Activated T-cell treated with anti-CD3 and anti-CD28 coated beads, Interleukin-2, amount 50 U/mL, for 4 hours (primary cell): ENCODE data around the gene LHFPL2. TPM values are rescaled to one million over a fixed set of nuclear protein-coding genes. Genes with fewer than 3 reads are reported as not detected.

Experiments
- ATAC-seq, 2 donors: fragments of 200-7000 bp; cut with Tn5 transposase; one replicate each; pipeline ENCODE4 v1.10.0; 2021
- DNase-seq: peaks from one replicate; pipeline ENCODE4 v3.0.0-alpha.2; 2020
- H3K27me3 Mint-ChIP-seq: one replicate; pipeline ENCODE4 v1.8.0; 2021; ENCODE audit warnings: low read depth, mixed read lengths
- H3K36me3 Mint-ChIP-seq: one replicate; pipeline ENCODE4 v1.8.0; 2022; ENCODE audit warnings: mixed read lengths; ENCODE audit not compliant: insufficient read depth
- H3K4me1 Mint-ChIP-seq: one replicate; pipeline ENCODE4 v1.8.0; 2021; ENCODE audit warnings: low read depth, mixed read lengths
- H3K4me3 Mint-ChIP-seq: one replicate; pipeline ENCODE4 v1.8.0; 2021; ENCODE audit warnings: mild to moderate bottlenecking, moderate library complexity, mixed read lengths
- H3K9me3 Mint-ChIP-seq: one replicate; pipeline ENCODE4 v1.8.0; 2021; ENCODE audit warnings: mixed read lengths
- total RNA-seq, 3 donors: library from RNA; stranded (reverse); gene quantifications; one replicate each; pipeline ENCODE4 v1.2.1, GENCODE V29; 2021

The LHFPL2 gene
- total RNA-seq, 3 donors from 2014 or later = 0.22 to 0.69 (median 0.23) TPM

DNA sequence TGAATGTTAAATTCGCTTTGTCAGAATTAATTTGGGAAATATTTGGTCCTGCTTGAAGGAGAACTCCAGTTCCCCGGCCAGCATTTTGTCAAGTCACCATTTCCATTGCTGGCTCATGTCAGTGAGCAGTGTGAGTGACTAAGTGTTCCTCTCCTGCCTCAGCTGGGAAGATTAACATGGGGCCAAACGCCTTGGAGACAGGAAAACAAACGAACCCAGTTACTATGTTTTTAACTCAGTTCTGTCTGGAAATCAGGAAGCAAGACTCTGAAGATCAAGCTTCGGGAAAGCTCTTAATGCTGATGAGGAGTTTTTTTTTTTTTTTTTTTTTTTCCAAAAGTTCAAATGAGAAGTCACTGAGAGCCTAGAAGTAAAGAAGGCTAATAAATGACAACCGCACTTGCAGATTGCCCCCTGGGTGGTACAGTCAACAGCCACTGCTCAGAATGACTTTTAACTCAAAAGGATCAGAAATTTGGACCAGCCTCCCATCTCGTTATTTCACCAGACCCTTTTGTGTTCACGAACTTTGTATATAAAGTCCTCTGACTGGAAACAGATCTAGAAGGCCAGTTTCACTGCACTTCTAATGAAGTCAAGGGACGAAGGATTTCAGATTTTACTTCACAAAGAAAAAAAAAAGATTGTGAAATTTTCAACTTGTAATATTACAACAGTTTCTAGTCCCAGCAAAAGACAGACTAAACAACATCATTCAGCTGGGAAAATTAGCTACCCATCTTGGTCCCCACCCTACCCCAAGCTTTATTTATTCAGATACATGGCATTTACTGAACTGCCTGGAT lies 121.3 kb downstream of the LHFPL2 start:
- Mint-ChIP-seq H3K4me1 (no peaks in the 10 kb centered on the region), H3K36me3 (no peaks in the 10 kb centered on the region)

DNA sequence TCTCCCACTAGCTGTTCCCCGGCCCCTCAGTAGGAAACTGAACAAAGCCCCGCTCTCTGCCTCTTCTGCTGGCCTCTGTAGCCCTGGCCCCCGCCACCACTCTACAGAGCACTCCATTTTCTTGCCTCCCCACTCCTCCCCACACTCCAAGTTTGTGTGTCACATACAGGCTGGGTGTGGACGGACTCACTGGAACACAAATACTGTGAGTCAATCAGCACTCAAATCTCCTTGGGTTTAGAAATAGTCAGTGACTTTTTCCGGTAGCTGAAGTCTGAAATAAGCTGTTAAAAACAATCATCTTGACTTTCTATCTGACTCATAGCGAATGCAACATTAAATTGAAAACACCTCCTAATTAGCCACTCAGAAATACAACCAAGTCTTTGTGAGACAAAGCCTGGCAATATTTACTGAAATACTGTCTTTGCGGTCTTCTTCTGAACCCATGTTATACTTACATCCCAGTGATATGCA lies 122.5 kb downstream of the LHFPL2 start:
- no peaks in the 10 kb centered on the region for H3K9me3 Mint-ChIP-seq
- H3K36me3 Mint-ChIP-seq = no peaks in the 10 kb centered on the region
- no peak overlapping the region for H3K4me3 Mint-ChIP-seq
- peaks cover 5% of the 10 kb centered on the region for H3K27me3 Mint-ChIP-seq
- ATAC-seq (no peak), DNase-seq (no peak)
- no peaks in the 10 kb centered on the region for H3K4me1 Mint-ChIP-seq

More for the DNA sequence above, 121.3 kb downstream of the LHFPL2 start:
- no peak for DNase-seq
- peaks cover 1% of the 10 kb centered on the region for H3K27me3 Mint-ChIP-seq
- no peaks in the 10 kb centered on the region for H3K9me3 Mint-ChIP-seq
- no peak overlapping the region for H3K4me3 Mint-ChIP-seq
- ATAC-seq = no peak

DNA sequence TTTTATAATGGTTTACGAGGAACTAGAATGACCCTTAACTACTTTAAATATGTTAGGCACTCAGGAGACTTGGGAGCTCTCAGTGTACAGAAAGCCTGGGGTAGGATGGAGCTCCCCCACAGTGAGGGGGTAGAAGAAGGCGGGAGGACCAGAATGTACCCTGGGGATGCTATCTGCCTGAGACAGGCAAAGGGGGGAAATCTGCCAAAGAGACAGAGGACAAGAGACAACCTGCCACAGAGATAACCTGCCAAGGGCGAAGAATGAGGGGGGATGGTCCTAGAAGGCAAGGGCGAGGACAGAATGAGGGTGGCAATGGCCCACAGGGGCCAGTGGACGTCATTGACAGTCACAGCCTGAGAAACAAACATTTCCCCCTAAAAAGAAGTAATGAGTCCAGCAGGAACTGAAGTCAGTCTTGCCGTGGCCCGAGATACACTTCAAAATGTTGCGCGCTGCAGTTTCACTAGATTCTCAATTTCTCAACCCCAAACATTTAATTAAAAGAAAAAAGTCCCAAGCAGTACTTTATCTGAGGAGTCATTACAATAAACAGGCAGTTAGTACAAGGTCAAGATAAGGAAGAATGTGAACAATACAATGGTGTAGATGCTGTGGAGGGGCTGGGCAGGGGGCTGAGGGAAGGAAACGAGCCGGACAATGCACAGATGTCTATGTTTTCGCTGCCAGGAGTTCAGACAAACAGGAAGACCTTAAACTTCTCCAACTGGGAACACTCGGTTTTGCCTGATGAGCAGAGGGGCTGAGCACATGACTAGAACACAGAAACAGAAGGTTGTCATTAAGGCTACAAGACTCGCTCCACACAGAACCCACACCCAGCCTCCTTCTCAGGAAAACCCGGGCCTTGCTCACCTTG lies 125.0 kb downstream of the LHFPL2 start:
- Mint-ChIP-seq H3K4me3 (no peak overlapping the region), H3K36me3 (no peaks in the 10 kb centered on the region), H3K4me1 (no peaks in the 10 kb centered on the region), H3K27me3 (peaks cover 10% of the 10 kb centered on the region), H3K9me3 (no peaks in the 10 kb centered on the region)
- DNase-seq (no peak), ATAC-seq (no peak)

DNA sequence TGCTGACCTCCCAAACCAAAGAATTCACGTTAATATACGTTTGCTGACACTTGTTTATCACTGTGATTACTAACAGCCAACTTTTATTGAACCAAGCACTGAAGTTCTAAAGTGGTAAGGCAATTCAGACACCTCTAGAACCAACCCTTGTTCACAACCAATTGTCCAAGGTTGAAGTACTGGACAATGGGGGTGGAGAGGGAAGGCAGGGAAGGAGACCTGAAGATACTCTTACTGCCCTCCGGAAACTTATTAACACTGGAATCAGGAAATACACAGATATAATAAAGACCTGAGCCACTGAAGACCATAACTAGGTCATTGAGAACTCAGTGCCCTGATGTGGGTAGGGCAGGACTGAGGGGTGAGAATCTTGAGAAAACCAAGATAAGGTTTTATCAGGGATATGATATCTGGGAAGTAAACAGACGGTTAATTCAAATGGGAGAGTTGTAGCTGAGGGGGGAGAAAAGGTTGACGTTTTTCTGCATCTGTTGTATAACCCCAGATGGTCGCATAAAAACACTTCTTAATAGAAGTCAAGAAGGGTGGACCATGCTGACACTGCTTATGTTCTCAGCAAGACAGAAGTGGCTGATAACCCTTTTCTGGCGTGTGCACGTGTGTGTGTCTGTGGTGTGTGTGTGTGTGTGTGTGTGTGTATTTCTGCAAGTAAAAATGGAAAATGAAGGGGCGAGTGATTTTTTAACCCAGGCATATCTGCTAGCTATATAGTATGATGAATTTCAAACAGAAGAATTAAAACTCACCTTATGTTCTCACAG lies 125.9 kb downstream of the LHFPL2 start:
- Mint-ChIP-seq H3K4me1 (no peaks in the 10 kb centered on the region), H3K36me3 (no peaks in the 10 kb centered on the region), H3K27me3 (peaks cover 10% of the 10 kb centered on the region), H3K9me3 (no peaks in the 10 kb centered on the region), H3K4me3 (no peak overlapping the region)
- no peak for DNase-seq
- ATAC-seq = no peak

DNA sequence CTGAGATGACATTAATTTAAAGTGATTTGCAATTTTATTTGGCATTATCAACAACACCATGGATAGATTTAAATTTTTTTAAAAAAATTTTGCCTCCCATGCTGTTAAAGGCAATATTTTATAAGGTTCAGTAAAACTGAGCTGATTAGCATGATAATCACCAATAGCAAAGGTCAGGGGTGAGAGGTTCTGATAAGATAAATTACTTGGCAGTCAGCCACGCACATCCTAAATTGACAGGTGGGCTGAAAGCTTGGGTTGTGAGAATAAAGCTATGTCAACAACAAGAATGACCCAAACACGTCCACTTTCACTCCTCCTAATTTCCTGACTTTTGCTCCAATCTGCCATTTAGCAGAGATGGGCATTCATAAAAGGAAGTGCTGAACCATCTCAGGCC lies 127.1 kb downstream of the LHFPL2 start:
- H3K27me3 Mint-ChIP-seq = peaks cover 18% of the 10 kb centered on the region
- no peak for ATAC-seq

DNA sequence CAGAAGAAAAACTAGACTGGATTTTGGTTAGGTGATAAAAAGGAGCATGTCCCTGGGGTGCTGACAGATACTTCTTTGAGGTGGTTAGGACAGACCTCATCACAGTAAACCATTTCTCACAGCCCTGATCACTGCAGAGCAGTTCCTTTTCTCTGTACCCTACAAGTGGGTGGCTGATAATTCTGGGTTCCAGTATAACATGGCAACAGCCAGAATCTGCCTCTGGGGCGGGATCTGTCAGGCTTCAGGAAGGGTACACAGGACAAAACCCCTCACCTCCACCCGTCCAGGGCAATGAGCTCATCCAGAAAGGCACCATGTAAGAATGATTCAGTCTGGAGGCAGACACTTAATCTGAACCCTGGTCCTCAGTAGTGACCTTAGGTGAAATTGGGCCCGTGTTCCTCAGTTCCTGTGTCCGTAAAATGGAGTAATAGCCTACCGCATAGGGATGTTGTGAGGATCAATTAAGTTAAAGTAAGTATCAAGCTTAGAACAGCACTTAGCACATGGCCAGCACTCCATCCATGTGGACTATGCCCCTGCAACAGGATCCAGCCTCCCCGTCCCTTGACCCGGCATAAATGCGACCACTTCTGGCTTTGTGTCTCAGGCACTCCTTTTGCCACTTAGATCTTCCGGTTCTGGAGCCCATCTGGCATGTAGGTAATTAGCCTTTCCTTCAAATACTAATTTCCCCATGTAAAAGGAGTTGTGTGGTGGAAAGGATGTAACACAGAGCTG lies 129.2 kb downstream of the LHFPL2 start:
- H3K27me3 Mint-ChIP-seq = peaks cover 33% of the 10 kb centered on the region
- H3K36me3 Mint-ChIP-seq = no peaks in the 10 kb centered on the region
- H3K4me3 Mint-ChIP-seq = no peak overlapping the region
- H3K9me3 Mint-ChIP-seq = no peaks in the 10 kb centered on the region
- H3K4me1 Mint-ChIP-seq = no peaks in the 10 kb centered on the region
- ATAC-seq = peak in 1 of 2 donors; percentile 14
- no peak for DNase-seq

More for the DNA sequence above, 127.1 kb downstream of the LHFPL2 start:
- Mint-ChIP-seq H3K9me3 (no peaks in the 10 kb centered on the region), H3K4me3 (no peak overlapping the region), H3K36me3 (no peaks in the 10 kb centered on the region), H3K4me1 (no peaks in the 10 kb centered on the region)
- no peak for DNase-seq

DNA sequence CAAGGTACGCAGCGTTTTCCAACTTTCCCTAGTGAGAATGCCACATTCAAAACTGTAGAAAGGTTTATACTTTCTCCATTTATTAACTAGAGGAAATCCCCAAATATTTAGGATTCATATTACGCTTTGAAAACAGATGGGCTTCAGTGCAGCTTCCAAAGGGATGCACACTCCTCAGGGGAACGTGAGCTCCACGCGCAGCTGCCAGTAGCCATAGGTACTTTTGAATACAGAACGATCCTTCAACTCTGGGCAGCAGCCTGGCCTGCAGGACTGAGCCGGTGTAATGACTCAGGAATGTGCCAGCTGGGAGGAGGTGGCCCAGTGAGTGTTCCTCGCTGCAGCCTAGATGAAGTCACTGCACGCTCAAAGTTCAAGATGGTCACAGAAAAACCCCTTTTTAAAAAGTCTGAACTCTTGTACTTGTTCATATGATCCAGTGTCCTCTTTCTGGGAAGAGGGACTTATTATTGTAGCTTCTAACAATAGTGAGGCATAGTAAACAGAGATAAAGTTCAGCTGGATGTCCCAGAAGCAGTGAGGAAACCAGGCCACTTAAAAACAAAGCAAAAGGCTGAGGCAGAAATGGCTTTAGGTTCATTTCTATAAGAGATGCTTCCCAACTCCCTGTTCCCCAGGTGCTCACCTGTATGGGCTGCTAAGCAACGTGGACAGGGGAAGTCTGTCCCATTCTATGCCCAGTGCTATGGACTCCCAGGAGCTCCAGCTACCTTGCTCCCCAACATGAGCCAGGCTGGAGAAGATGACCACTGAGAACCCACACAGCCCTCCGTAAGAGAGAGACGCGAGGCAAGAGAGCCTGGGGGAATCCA lies 130.0 kb downstream of the LHFPL2 start:
- Mint-ChIP-seq H3K4me1 (no peaks in the 10 kb centered on the region), H3K36me3 (no peaks in the 10 kb centered on the region), H3K27me3 (peaks cover 40% of the 10 kb centered on the region), H3K4me3 (no peak overlapping the region), H3K9me3 (no peaks in the 10 kb centered on the region)
- ATAC-seq (no peak), DNase-seq (no peak)

DNA sequence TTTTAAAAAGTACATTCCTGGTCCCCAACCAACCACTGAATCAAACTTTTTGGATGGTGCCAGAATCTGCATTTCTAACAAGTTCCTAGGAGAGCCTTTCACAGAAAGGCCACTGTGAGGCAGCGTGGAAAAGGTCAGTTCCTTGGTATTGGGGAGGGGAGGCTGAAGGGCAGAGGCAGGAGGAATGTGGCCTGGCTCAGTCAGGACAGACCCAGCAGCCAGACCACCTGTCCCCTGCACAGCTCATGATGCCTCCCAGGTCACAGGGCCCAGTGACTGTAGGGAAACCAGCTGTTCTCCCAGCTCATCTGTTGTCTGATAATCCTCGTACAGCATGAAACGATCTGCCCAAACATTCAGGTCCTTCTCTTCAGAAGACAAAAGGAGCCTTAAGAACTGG lies 132.9 kb downstream of the LHFPL2 start:
- no peaks in the 10 kb centered on the region for H3K36me3 Mint-ChIP-seq
- DNase-seq = no peak
- H3K4me1 Mint-ChIP-seq = no peaks in the 10 kb centered on the region
- H3K9me3 Mint-ChIP-seq = no peaks in the 10 kb centered on the region
- ATAC-seq = no peak
- no peak overlapping the region for H3K4me3 Mint-ChIP-seq
- peaks cover 44% of the 10 kb centered on the region for H3K27me3 Mint-ChIP-seq

DNA sequence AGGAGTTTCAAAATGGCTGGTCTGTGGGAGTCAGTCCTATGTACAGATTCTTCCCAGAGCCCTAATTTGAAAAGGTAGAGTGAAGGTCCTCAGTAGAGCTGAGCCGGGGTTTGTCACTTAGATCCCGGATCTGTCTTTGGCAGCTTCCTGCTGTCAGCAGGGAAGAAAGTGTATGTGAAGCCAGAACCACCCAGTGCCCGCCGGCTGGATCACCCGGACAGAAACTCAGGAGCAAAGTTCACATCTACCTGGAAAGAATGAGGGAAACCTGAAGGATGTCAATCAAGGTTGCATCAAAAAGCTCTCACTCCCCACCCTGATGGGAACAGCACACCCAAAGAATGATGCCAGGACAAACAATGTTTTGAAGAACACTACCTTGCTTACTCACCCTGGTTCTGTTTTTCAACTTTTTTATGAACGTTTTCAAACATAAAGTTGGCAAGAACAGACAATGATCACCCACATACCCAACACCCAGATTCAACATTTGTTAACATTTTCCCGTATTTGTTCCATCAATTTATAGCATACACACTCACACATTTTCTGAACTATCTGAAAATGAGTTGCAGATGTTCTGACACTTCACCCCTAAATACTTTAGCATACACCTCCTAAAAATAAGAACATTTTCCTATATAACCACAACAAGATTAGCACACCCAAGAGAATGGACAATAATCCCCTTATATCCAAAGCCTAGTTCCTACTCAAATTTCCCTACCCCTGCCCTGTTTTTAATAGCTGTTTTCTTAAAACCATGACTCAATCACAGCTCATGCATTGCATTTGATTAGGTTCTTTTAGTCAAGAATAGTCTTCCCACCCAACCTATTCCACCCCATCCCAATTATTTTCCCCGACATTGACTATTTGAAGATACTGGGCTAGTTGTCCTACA lies 133.9 kb downstream of the LHFPL2 start:
- DNase-seq (no peak), ATAC-seq (no peak)
- H3K4me1 Mint-ChIP-seq = peaks cover 5% of the 10 kb centered on the region
- H3K27me3 Mint-ChIP-seq = peaks cover 46% of the 10 kb centered on the region
- no peaks in the 10 kb centered on the region for H3K36me3 Mint-ChIP-seq
- no peak overlapping the region for H3K4me3 Mint-ChIP-seq
- H3K9me3 Mint-ChIP-seq = no peaks in the 10 kb centered on the region

DNA sequence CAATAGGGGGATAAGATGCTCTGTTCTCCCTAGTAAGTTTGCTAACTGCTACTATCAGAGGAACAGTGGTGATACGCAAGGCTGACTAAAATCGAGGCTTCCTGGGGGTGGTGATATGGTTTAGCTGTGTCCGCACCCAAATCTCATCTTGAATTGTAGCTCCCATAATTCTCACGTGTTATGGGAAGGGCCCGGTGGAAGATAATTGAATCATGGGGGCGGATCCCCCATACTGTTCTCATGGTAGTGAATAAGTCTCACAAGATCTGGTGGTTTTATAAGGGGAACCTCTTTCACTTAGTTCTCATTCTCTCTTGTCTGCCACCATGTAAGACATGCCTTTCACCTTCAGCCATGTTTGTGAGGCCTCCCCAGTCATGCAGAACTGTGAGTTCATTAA lies 135.1 kb downstream of the LHFPL2 start:
- Mint-ChIP-seq H3K9me3 (no peaks in the 10 kb centered on the region), H3K4me1 (peaks cover 14% of the 10 kb centered on the region), H3K4me3 (no peak overlapping the region), H3K27me3 (peaks cover 57% of the 10 kb centered on the region), H3K36me3 (no peaks in the 10 kb centered on the region)
- no peak for DNase-seq
- no peak for ATAC-seq

DNA sequence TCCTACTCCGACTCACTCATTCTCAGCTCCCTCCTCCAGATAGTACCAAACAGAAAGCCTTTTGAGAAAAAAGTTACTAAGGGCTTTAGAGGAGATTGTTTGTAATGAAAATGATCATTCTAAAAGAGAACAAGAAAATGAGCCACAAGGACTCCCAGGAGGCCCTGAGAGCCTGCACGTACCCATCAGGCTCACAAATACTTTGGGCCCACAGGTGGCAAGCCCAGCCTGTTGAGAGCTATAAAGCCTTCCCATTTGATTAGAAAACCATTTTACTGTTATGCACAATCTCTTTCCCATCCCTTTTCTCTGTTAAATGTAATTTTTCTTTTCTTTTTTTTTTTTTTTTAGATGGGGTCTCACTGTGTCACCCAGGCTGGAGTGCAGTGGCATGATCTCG lies 136.1 kb downstream of the LHFPL2 start:
- H3K9me3 Mint-ChIP-seq = no peaks in the 10 kb centered on the region
- ATAC-seq (no peak), DNase-seq (no peak)
- peaks cover 59% of the 10 kb centered on the region for H3K27me3 Mint-ChIP-seq
- H3K4me1 Mint-ChIP-seq = peaks cover 14% of the 10 kb centered on the region
- no peaks in the 10 kb centered on the region for H3K36me3 Mint-ChIP-seq
- H3K4me3 Mint-ChIP-seq = no peak overlapping the region

DNA sequence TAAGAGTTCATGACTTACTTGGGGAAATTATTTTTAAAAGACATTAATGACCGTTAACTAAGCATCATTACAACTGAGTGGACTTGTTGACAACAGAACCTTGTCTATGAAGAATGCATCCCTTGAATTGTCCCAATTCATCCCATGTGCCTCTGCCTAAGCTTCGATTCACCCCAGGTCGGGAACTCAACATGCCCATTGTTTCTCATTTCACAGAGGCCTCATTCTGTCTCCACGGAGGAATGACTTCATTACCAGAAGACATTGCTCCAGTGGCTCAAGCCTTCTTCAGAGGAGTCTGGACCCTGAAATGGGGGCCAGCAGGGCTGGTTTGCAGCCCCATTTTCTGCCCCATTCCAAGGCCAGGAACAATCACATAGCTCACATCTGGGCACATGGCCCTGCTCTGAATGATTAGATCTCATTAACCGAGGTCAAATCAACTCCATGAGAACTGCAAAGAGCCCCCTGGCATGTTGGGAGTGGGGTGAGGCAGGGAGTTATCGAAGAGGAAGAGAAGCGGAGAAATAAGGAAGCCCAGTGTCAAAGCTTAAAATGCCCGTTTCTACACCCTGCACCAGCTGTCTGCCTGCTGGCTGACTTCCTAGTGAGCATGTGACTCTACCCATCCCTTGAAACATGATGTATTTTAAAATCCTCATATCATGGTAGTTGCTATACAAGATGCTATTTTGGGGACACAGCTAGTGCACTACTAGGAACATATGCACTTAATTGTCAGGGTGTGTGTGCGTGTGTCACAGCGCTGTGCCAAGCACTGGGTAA lies 137.3 kb downstream of the LHFPL2 start:
- Mint-ChIP-seq H3K36me3 (no peaks in the 10 kb centered on the region), H3K9me3 (no peaks in the 10 kb centered on the region), H3K27me3 (peaks cover 52% of the 10 kb centered on the region), H3K4me1 (peaks cover 14% of the 10 kb centered on the region), H3K4me3 (no peak overlapping the region)
- ATAC-seq (no peak), DNase-seq (no peak)
